Measurements from ENCODE around the gene ZFYVE28. TPM values are rescaled to one million over a fixed set of nuclear protein-coding genes. Genes with fewer than 3 reads are reported as not detected.

ZFYVE28 gene
- total and polyA plus RNA-seq, 10 of the 15 experiments (the other 5 are each of a cell fraction or from before 2014, with no cell fraction given), result 0.06 to 1.9 (median 0.22) TPM; not detected in 1

DNA sequence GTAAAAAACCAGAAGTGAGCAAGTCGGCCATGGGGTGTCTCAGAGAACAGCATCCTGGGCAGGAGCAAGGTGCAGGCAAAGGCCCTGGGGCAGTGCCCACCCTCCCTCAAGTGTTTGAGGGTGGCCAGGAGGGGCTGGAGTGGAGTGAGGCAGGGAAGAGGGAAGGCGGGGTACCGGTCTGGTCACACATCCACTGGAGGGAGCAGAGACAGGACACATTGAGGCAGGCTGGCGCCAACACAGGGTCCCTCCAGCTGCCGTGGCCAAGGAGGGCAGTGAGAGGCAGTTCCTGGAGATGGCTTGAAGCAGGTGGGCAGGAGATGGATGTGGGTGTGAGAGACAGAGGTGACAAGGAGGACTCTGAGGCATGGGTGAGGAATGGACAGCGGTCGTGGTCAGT is 30.1 kb upstream of the ZFYVE28 start (continued):
- TF ChIP-seq, protein P1, sequence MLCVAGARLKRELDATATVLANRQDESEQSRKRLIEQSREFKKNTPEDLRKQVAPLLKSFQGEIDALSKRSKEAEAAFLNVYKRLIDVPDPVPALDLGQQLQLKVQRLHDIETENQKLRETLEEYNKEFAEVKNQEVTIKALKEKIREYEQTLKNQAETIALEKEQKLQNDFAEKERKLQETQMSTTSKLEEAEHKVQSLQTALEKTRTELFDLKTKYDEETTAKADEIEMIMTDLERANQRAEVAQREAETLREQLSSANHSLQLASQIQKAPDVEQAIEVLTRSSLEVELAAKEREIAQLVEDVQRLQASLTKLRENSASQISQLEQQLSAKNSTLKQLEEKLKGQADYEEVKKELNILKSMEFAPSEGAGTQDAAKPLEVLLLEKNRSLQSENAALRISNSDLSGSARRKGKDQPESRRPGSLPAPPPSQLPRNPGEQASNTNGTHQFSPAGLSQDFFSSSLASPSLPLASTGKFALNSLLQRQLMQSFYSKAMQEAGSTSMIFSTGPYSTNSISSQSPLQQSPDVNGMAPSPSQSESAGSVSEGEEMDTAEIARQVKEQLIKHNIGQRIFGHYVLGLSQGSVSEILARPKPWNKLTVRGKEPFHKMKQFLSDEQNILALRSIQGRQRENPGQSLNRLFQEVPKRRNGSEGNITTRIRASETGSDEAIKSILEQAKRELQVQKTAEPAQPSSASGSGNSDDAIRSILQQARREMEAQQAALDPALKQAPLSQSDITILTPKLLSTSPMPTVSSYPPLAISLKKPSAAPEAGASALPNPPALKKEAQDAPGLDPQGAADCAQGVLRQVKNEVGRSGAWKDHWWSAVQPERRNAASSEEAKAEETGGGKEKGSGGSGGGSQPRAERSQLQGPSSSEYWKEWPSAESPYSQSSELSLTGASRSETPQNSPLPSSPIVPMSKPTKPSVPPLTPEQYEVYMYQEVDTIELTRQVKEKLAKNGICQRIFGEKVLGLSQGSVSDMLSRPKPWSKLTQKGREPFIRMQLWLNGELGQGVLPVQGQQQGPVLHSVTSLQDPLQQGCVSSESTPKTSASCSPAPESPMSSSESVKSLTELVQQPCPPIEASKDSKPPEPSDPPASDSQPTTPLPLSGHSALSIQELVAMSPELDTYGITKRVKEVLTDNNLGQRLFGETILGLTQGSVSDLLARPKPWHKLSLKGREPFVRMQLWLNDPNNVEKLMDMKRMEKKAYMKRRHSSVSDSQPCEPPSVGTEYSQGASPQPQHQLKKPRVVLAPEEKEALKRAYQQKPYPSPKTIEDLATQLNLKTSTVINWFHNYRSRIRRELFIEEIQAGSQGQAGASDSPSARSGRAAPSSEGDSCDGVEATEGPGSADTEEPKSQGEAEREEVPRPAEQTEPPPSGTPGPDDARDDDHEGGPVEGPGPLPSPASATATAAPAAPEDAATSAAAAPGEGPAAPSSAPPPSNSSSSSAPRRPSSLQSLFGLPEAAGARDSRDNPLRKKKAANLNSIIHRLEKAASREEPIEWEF (IDR thresholded peaks at IDR 0.05; ENCODE audit: insufficient replicate concordance, low read depth, low read length), result no peak
- TF ChIP-seq GATAD2B (conservative IDR thresholded peaks at IDR 0.05; ENCODE audit: low read depth) (no peak), KAT2A (conservative IDR thresholded peaks at IDR 0.05; ENCODE audit: control insufficient read depth, low read depth, low read length) (no peak), HDAC6 (IDR thresholded peaks at IDR 0.05; ENCODE audit: unreplicated experiment) (no peak)
- TF ChIP-seq, protein P2, sequence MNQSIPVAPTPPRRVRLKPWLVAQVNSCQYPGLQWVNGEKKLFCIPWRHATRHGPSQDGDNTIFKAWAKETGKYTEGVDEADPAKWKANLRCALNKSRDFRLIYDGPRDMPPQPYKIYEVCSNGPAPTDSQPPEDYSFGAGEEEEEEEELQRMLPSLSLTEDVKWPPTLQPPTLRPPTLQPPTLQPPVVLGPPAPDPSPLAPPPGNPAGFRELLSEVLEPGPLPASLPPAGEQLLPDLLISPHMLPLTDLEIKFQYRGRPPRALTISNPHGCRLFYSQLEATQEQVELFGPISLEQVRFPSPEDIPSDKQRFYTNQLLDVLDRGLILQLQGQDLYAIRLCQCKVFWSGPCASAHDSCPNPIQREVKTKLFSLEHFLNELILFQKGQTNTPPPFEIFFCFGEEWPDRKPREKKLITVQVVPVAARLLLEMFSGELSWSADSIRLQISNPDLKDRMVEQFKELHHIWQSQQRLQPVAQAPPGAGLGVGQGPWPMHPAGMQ (IDR thresholded peaks at IDR 0.05; ENCODE audit: borderline replicate concordance), result no peak
- TF ChIP-seq, protein P3, sequence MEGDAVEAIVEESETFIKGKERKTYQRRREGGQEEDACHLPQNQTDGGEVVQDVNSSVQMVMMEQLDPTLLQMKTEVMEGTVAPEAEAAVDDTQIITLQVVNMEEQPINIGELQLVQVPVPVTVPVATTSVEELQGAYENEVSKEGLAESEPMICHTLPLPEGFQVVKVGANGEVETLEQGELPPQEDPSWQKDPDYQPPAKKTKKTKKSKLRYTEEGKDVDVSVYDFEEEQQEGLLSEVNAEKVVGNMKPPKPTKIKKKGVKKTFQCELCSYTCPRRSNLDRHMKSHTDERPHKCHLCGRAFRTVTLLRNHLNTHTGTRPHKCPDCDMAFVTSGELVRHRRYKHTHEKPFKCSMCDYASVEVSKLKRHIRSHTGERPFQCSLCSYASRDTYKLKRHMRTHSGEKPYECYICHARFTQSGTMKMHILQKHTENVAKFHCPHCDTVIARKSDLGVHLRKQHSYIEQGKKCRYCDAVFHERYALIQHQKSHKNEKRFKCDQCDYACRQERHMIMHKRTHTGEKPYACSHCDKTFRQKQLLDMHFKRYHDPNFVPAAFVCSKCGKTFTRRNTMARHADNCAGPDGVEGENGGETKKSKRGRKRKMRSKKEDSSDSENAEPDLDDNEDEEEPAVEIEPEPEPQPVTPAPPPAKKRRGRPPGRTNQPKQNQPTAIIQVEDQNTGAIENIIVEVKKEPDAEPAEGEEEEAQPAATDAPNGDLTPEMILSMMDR (IDR thresholded peaks at IDR 0.05 in 2 of 3, conservative IDR thresholded peaks at IDR 0.05 in 1 of 3; ENCODE audit: control insufficient read depth in 2 of 3, extremely low read depth in 1 of 3, insufficient read depth in 1 of 3, low read depth in 3 of 3, low read length in 3 of 3), result no peak

Measured in GM12878 (cell line).